Subcutaneous adipose tissue (tissue), 4 donors: ENCODE results near the gene CNTN1. TPM values are rescaled to one million over a fixed set of nuclear protein-coding genes. Genes with fewer than 3 reads are reported as not detected.

Experiments used
- CTCF ChIP-seq: fragments of 450-650 bp; IDR thresholded peaks from one replicate; pipeline ENCODE4 v1.5.1; 2016; ENCODE audit warnings: low read depth, mild to moderate bottlenecking, control low read depth, antibody characterized with exemption, moderate library complexity
- total RNA-seq, 4 donors: library from RNA; depleted of rRNA; stranded (reverse); fragments of >200 nt; gene quantifications; one replicate each; pipeline ENCODE4 v1.1.0, GENCODE V29; 2016

The CNTN1 gene
- total RNA-seq, 4 donors from 2014 or later, result 0.57 to 2.2 (median 1.0) TPM

- no peak for TF ChIP-seq CTCF
Observed at GRCh38 chr12:40834321-40834720, 142.1 kb downstream of the CNTN1 start.

GRCh38 chr12:40837891-40838429 is 145.7 kb downstream of the CNTN1 start:
- no peak for TF ChIP-seq CTCF

GRCh38 chr12:40843495-40843894 is 151.3 kb downstream of the CNTN1 start:
- TF ChIP-seq CTCF, result no peak

- TF ChIP-seq CTCF, result no peak
Observed at GRCh38 chr12:40853221-40853620, 161.0 kb downstream of the CNTN1 start.

GRCh38 chr12:40854604-40855003 is 162.4 kb downstream of the CNTN1 start:
- no peak for TF ChIP-seq CTCF

- no peak for TF ChIP-seq CTCF
Observed at GRCh38 chr12:40864891-40865290, 172.7 kb downstream of the CNTN1 start.

GRCh38 chr12:40870981-40871380 is 178.7 kb downstream of the CNTN1 start:
- no peak for TF ChIP-seq CTCF

GRCh38 chr12:40874868-40875267 is 182.6 kb downstream of the CNTN1 start:
- TF ChIP-seq CTCF, result no peak
